Effector memory CD4-positive, alpha-beta T cell (primary cell): Measurements from ENCODE around the gene ALG1.

Experiments
- DNase-seq, 3 donors: peaks; one replicate each; pipeline ENCODE4 v3.0.0-alpha.2; 2020
- H3K27ac ChIP-seq: 2 replicates; pipeline ENCODE4 v1.7.0; 2013; ENCODE audit warnings: mild to moderate bottlenecking, low read length, moderate library complexity; ENCODE audit not compliant: insufficient read depth, poor library complexity, severe bottlenecking
- H3K27me3 ChIP-seq: replicated peaks from 2 replicates; pipeline ENCODE4 v1.7.0; 2013; ENCODE audit warnings: mild to moderate bottlenecking, low read length; ENCODE audit not compliant: insufficient read depth, control insufficient read depth, poor library complexity, severe bottlenecking
- H3K36me3 ChIP-seq: 2 replicates; pipeline ENCODE4 v1.7.0; 2013; ENCODE audit warnings: mild to moderate bottlenecking, low read length, moderate library complexity; ENCODE audit not compliant: control insufficient read depth, insufficient read depth
- H3K4me1 ChIP-seq: 2 replicates; pipeline ENCODE4 v1.7.0; 2013; ENCODE audit warnings: low read length, mild to moderate bottlenecking; ENCODE audit not compliant: control insufficient read depth, insufficient read depth, poor library complexity, severe bottlenecking
- H3K4me3 ChIP-seq: 2 replicates; pipeline ENCODE4 v1.7.0; 2013; ENCODE audit warnings: low read length, low read depth, mild to moderate bottlenecking; ENCODE audit not compliant: insufficient read depth, poor library complexity, severe bottlenecking
- H3K9me3 ChIP-seq: 2 replicates; pipeline ENCODE4 v1.7.0; 2013; ENCODE audit warnings: mild to moderate bottlenecking, low read length, moderate library complexity; ENCODE audit not compliant: control insufficient read depth
- total RNA-seq, 3 donors: gene quantifications; one replicate each; lab custom pipeline; 2026; lab: John Stamatoyannopoulos, UW

ALG1 gene, protein sequence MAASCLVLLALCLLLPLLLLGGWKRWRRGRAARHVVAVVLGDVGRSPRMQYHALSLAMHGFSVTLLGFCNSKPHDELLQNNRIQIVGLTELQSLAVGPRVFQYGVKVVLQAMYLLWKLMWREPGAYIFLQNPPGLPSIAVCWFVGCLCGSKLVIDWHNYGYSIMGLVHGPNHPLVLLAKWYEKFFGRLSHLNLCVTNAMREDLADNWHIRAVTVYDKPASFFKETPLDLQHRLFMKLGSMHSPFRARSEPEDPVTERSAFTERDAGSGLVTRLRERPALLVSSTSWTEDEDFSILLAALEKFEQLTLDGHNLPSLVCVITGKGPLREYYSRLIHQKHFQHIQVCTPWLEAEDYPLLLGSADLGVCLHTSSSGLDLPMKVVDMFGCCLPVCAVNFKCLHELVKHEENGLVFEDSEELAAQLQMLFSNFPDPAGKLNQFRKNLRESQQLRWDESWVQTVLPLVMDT
- 10.3 to 11.5 (median 10.9) reads per million in 3 donors for total RNA-seq

DNA sequence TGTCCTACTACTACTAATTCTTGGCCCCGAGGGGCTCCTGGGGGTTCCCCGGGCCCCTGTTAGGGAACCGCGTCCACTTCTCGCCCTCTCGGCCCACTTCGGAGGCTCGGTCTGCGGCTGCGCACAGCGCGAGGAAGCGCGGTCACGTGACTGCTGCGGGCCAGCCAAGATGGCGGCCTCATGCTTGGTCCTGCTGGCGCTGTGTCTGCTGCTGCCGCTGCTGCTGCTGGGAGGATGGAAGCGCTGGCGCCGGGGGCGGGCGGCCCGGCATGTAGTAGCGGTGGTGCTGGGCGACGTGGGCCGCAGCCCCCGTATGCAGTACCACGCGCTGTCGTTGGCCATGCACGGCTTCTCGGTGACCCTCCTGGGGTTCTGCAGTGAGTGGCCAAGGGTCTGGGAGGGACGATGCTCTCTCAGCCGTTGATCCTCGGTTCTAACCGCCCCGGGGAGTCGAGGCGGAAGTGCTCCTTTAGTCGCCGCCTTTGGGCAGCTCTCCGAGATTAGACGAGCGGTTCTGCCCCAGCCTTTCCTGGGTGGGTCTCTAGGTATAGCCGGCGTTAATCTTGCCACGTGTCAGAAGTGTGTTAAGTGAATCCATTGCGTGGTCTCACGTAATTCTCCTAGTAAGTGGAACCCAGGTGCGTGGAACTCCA, at the start of gene ALG1:
Gene ALG1 (plus strand): TSS at position 163 of the 653 bp plus-strand sequence. CDS start 7 bp downstream, at position 170.
- H3K27me3 ChIP-seq, result no peaks in the 10 kb centered on the region
- peak within 1 kb of the TSS; percentile 80 for H3K27ac ChIP-seq
- H3K4me3 ChIP-seq, result peak within 1 kb of the TSS; percentile 76
- peak; percentile 74 to 85 (median 79) for DNase-seq
- H3K4me1 ChIP-seq, result peaks cover 11% of the 10 kb centered on the region
- no peaks in the 10 kb centered on the region for H3K9me3 ChIP-seq
- H3K36me3 ChIP-seq, result peaks cover 19% of the 10 kb centered on the region

DNA sequence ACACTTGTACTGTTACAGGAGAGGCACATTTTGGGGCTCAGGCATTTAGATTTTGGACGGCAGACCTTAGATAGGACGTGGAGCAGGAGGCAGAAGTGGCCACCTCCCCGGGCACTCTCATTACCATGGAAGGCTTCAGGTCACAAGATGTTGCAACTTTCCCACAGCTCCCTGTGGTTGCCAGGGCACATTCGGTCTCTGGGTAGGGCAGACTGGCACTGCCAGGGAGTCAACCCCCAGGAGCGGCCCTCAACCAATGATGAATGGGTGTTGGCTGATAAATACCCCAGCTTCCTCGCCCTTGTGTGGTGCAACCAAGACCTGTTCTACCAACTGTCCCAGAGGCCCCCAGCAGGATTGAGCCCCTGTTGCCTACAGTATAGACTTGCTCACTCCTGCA, 49.1 kb upstream of the ALG1 start:
- Histone ChIP-seq H3K4me3 (no peak overlapping the region), H3K27me3 (no peaks in the 10 kb centered on the region), H3K27ac (no peak overlapping the region), H3K36me3 (peaks cover 1% of the 10 kb centered on the region), H3K4me1 (no peaks in the 10 kb centered on the region), H3K9me3 (no peaks in the 10 kb centered on the region)
- DNase-seq, result no peak

DNA sequence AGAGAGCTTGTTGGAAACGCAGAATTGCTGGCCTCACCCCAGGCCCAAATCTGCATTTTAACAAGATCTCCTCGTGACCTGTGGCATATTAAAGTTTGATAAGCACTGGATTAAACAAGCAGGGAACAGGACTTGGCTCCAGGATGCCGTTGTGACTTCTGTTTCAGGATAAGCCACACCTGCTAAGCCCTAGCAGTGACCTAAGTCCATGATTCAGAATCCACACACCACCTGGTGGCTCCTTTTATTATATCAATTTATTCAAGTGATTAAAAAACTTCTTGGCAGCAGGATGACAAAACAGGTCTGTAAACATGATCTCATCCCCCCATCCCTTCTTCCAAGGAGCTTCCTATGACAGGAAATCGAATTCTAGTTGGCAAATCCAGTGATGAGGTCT, 47.0 kb upstream of the ALG1 start:
- Histone ChIP-seq H3K27ac (no peak overlapping the region), H3K36me3 (peaks cover 10% of the 10 kb centered on the region), H3K9me3 (no peaks in the 10 kb centered on the region), H3K27me3 (no peaks in the 10 kb centered on the region), H3K4me1 (no peaks in the 10 kb centered on the region), H3K4me3 (no peak overlapping the region)
- no peak for DNase-seq

DNA sequence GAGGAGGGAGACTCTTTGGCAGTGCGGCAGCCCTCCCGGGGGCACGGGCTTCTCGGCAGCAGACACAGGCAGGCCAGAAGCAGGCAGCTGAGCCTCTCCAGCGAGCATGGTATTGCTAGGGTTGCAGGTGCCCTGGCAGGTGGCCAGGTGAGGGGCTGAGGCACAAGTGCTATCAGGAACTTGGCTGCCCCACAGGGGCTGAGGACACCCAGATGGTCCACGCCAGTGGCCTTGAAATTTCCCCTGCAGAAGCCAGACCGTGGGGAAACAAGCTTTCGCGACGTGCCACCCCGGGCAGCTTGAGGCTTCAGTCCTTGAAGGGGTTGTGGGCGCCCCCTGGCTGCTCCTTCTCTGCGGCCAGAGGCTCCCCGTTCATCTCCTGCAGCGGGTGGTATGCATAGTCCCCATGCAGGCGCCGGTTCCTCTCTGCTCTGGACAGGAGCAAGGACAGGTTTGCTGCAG, 46.4 kb upstream of the ALG1 start:
- peaks cover 10% of the 10 kb centered on the region for H3K36me3 ChIP-seq
- H3K4me3 ChIP-seq, result no peak overlapping the region
- H3K27me3 ChIP-seq, result no peaks in the 10 kb centered on the region
- H3K9me3 ChIP-seq, result no peaks in the 10 kb centered on the region
- no peaks in the 10 kb centered on the region for H3K4me1 ChIP-seq
- no peak overlapping the region for H3K27ac ChIP-seq
- DNase-seq, result no peak

DNA sequence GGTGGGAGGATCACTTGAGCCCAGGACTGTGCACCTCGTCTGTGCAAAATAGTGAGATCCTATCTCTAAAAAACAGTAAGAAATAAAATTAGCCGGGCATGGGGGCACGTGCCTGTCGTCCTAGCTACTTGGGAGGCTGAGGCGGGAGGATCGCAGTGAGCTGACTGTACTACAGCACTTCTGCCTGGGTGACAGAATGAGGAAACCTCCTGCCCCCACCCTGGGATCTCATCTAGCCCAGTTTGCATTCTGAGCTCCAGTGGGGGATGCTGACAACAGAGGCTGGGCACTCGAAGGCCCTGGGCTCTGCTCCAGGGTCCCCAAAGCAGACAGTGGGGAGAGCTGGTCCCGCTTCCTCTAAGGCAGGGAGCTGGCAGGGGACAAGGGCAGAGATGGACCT, 45.0 kb upstream of the ALG1 start:
- H3K4me1 ChIP-seq, result no peaks in the 10 kb centered on the region
- H3K36me3 ChIP-seq, result peaks cover 12% of the 10 kb centered on the region
- no peak overlapping the region for H3K27ac ChIP-seq
- no peaks in the 10 kb centered on the region for H3K27me3 ChIP-seq
- H3K4me3 ChIP-seq, result no peak overlapping the region
- no peak for DNase-seq
- no peaks in the 10 kb centered on the region for H3K9me3 ChIP-seq

DNA sequence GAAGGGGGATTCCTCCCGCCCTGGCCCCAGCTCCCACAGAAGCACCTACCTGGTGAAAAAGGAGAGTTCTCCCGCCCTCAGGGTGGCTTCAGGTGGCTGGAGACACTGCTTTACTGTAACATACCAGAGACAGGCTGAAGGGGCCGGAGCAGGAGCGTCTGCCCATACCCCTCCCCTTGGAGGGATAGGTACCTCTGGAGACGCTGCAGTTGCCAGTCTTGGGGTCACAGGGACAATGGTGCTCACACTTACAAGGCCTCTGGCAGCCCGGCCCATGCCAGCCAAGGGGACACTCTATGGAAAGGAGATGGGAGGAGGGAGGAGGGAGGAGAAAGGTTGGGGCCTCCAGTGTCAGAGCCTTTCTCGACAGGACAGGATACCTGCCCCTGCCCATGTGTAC, 44.6 kb upstream of the ALG1 start:
- Histone ChIP-seq H3K4me1 (no peaks in the 10 kb centered on the region), H3K36me3 (peaks cover 13% of the 10 kb centered on the region), H3K27ac (no peak overlapping the region), H3K4me3 (no peak overlapping the region), H3K9me3 (no peaks in the 10 kb centered on the region), H3K27me3 (no peaks in the 10 kb centered on the region)
- DNase-seq, result no peak

DNA sequence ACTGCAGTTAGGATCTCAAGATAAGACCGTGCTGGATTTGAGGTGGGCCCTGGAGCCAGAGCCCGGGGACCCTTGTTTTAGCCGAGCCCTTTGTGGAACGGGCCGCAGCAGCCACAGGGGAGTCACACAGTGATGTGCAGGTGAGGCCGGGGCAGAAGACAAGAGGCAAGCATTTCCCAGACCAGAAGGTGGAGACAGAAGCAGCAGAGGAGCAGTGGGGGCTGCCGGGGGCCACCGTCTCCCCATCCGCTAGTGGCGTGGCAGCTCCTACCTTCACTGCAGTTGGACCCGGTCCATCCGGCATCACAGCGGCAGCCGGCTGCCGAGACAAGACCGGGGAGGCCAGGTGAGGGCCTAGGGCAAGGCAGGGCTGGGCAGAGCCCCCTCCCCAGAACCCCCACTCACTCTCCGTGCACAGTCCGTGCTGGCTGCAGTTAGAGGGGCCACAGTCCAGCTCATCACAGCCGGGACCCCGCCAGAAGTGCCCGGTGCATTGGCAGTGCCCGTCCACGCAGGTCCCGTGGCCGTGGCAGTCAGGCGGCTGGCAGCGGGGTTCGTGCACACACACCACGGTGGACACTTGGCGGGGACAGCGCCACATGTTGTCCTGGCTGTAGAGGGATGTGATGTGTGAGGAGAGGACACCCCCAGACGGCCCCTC, 43.9 kb upstream of the ALG1 start:
- Histone ChIP-seq H3K27me3 (no peaks in the 10 kb centered on the region), H3K9me3 (no peaks in the 10 kb centered on the region), H3K4me1 (peaks cover 2% of the 10 kb centered on the region), H3K36me3 (peaks cover 13% of the 10 kb centered on the region), H3K4me3 (no peak overlapping the region), H3K27ac (no peak overlapping the region)
- no peak for DNase-seq

DNA sequence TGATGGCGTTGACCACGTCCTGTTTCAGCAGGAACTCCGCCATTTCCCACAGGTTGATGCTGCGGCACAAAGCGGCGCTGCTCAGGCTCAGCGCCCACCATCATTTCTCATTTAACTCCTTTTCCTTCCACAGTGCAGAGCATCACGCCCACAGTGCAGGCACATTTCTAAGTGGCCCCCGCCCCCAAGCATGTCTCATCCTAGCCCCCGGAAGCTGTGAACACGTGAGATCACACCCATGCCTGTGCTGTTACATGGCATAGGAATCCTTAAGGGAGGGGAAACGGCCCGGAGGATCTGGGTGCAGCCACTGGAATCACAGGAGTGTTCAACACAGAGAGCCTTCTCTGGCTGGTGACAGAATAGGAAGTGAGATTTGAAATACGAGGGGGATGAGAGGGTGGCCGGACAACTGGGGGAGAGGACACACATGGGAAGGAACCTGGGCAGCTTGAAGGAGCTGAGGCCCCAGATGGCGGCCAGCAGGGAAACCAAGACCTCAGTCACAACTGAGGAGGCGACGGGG, 42.6 kb upstream of the ALG1 start:
- Histone ChIP-seq H3K4me1 (peaks cover 9% of the 10 kb centered on the region), H3K36me3 (peaks cover 13% of the 10 kb centered on the region), H3K9me3 (no peaks in the 10 kb centered on the region), H3K27me3 (no peaks in the 10 kb centered on the region), H3K4me3 (no peak overlapping the region), H3K27ac (no peak overlapping the region)
- DNase-seq, result no peak

DNA sequence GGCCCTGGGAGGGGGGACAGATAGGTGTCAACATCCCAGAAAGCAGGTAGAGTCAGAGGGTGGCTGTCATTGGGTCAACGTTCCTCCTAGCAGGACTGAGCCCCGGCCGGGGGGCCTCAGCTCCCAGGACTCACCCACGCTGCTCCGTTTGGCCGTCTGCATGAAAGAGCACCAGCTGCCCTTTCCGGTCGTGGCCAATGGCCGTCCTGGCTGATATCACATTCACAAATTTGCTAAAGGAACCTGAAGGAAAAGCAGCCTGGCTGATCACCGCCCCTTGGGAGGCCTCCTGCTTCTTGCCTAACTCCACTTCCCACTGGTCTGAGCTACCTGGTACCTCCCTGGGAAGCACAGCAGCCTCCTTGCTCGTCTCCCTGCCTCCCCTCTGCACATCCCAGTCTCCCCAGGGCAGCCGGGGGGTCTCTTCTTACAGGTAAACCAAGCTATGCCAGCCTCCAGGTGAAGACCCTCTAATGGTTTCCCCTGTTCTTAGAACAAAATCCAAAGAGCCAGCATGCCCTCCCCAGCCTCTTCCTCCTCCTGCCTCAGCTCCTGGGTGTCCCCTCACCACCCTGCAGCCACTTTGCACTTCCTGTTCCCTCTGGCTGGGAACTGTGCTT, 41.3 kb upstream of the ALG1 start:
- H3K9me3 ChIP-seq, result no peaks in the 10 kb centered on the region
- H3K4me1 ChIP-seq, result peaks cover 12% of the 10 kb centered on the region
- no peak overlapping the region for H3K27ac ChIP-seq
- no peaks in the 10 kb centered on the region for H3K27me3 ChIP-seq
- no peak for DNase-seq
- H3K4me3 ChIP-seq, result no peak overlapping the region
- peaks cover 13% of the 10 kb centered on the region for H3K36me3 ChIP-seq
